ENCODE results near the gene OR12D3.

The OR12D3 gene, protein sequence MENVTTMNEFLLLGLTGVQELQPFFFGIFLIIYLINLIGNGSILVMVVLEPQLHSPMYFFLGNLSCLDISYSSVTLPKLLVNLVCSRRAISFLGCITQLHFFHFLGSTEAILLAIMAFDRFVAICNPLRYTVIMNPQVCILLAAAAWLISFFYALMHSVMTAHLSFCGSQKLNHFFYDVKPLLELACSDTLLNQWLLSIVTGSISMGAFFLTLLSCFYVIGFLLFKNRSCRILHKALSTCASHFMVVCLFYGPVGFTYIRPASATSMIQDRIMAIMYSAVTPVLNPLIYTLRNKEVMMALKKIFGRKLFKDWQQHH

DNA sequence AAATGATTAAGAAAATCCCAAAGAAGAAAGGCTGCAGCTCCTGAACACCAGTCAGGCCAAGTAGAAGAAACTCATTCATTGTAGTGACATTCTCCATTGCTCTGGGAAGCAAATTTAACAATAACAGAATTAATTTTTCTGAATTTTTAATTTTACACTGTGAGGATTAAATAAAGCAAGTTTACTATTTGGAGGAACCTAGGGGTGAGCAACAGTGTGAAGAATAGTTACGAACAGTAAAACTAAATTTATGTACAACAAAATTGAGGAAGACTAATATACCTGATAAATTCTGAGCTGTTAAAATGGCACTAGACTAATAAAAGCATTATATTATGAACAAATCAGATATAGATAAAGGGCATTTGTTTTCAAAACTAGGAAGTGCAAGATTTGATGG lies at the start of gene OR12D3:
OR12D3 (minus strand) TSS at position 101 of the 400 bp plus-strand sequence; CDS start at position 97, 4 bp downstream.
- H3K4me1 ChIP-seq (ENCODE audit: control insufficient read depth in 2 of 2, insufficient read depth in 2 of 2, low read length in 2 of 2): no peaks in the 10 kb centered on the region
- no peaks in the 10 kb centered on the region for H3K27me3 ChIP-seq (ENCODE audit: control insufficient read depth in 2 of 2, insufficient read depth in 2 of 2, low read length in 2 of 2)
- H3K9ac ChIP-seq (ENCODE audit: low read depth in 1 of 2, low read length in 2 of 2): no peak within 1 kb of the TSS
- no peaks in the 10 kb centered on the region for H3K36me3 ChIP-seq (ENCODE audit: control insufficient read depth in 2 of 2, insufficient read depth in 2 of 2, low read length in 2 of 2)
- H3K4me3 ChIP-seq (ENCODE audit: low read length in 2 of 2): no peak within 1 kb of the TSS
- no peak within 1 kb of the TSS for H3K27ac ChIP-seq (ENCODE audit: low read depth in 2 of 2, low read length in 2 of 2)
- no peaks in the 10 kb centered on the region for H3K9me3 ChIP-seq (ENCODE audit: control insufficient read depth in 2 of 2, low read length in 2 of 2)

DNA sequence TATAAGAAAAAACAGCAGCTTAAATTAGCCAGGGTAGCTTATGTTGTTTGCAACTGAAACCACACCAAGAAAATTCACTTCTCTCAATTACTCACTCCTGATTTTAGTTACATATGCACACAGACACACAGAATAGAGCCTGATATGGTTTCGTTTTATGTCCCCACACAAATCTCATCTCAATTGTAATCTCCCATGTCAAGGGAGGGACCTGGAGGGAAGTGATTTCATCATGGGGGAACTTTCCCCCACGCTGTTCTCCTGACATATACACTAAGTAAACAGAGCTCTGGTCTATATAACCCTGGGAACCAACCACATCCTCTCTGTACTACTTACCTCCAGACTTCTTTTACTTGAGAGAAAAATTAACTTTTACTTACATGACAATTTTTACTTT lies 49.5 kb upstream of the OR12D3 start:
- Histone ChIP-seq H3K4me3 (ENCODE audit: low read length in 2 of 2) (no peak overlapping the region), H3K27ac (ENCODE audit: low read depth in 2 of 2, low read length in 2 of 2) (no peak overlapping the region), H3K4me1 (ENCODE audit: control insufficient read depth in 2 of 2, insufficient read depth in 2 of 2, low read length in 2 of 2) (no peaks in the 10 kb centered on the region), H3K36me3 (ENCODE audit: control insufficient read depth in 2 of 2, insufficient read depth in 2 of 2, low read length in 2 of 2) (no peaks in the 10 kb centered on the region), H3K27me3 (ENCODE audit: control insufficient read depth in 2 of 2, insufficient read depth in 2 of 2, low read length in 2 of 2) (no peaks in the 10 kb centered on the region), H3K9me3 (ENCODE audit: control insufficient read depth in 2 of 2, low read length in 2 of 2) (no peaks in the 10 kb centered on the region), H3K9ac (ENCODE audit: low read depth in 1 of 2, low read length in 2 of 2) (no peak overlapping the region)

DNA sequence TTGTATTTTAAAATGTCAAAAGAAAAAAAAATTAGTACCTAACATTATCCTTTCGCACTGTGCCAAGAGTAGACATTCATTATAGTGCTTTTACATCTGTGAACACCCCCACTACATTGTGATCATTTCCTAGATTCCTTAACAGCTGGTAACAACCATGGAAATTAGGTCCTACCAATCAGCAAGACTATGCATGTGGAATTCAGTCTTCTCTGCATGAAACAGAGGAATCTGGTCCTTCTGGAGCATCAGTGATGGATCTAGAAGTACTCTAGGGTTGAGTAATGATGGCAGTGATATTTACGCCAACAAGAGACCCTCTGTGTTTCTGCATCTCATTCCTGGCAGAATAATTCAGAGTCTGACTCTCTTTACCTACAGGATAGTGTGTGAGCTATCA lies 49.1 kb upstream of the OR12D3 start:
- Histone ChIP-seq H3K4me3 (ENCODE audit: low read length in 2 of 2) (no peak overlapping the region), H3K4me1 (ENCODE audit: control insufficient read depth in 2 of 2, insufficient read depth in 2 of 2, low read length in 2 of 2) (no peaks in the 10 kb centered on the region), H3K9me3 (ENCODE audit: control insufficient read depth in 2 of 2, low read length in 2 of 2) (no peaks in the 10 kb centered on the region), H3K27ac (ENCODE audit: low read depth in 2 of 2, low read length in 2 of 2) (no peak overlapping the region), H3K27me3 (ENCODE audit: control insufficient read depth in 2 of 2, insufficient read depth in 2 of 2, low read length in 2 of 2) (no peaks in the 10 kb centered on the region), H3K36me3 (ENCODE audit: control insufficient read depth in 2 of 2, insufficient read depth in 2 of 2, low read length in 2 of 2) (no peaks in the 10 kb centered on the region), H3K9ac (ENCODE audit: low read depth in 1 of 2, low read length in 2 of 2) (no peak overlapping the region)

DNA sequence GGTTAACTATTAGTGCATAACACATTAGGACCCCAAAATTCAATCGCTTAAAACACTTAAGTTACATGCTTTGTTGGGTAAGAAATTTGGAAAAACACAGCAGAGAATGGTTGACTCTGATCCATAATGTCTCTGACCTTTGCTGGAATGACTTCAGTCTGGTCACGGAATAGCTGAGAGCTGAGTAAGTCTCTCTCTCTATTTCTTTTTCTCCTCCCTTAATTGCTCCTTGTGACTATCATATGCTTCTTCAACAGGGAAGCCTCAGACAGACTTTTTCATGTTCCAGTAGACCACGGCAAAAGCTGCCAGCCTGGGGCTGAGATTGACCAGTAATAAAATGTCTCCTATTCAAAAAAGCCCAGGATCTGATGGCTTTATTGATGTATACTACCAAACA lies 44.4 kb upstream of the OR12D3 start:
- H3K4me3 ChIP-seq (ENCODE audit: low read length in 2 of 2): no peak overlapping the region
- H3K9me3 ChIP-seq (ENCODE audit: control insufficient read depth in 2 of 2, low read length in 2 of 2): no peaks in the 10 kb centered on the region
- H3K9ac ChIP-seq (ENCODE audit: low read depth in 1 of 2, low read length in 2 of 2): no peak overlapping the region
- no peaks in the 10 kb centered on the region for H3K36me3 ChIP-seq (ENCODE audit: control insufficient read depth in 2 of 2, insufficient read depth in 2 of 2, low read length in 2 of 2)
- H3K27ac ChIP-seq (ENCODE audit: low read depth in 2 of 2, low read length in 2 of 2): no peak overlapping the region
- no peaks in the 10 kb centered on the region for H3K27me3 ChIP-seq (ENCODE audit: control insufficient read depth in 2 of 2, insufficient read depth in 2 of 2, low read length in 2 of 2)
- no peaks in the 10 kb centered on the region for H3K4me1 ChIP-seq (ENCODE audit: control insufficient read depth in 2 of 2, insufficient read depth in 2 of 2, low read length in 2 of 2)

DNA sequence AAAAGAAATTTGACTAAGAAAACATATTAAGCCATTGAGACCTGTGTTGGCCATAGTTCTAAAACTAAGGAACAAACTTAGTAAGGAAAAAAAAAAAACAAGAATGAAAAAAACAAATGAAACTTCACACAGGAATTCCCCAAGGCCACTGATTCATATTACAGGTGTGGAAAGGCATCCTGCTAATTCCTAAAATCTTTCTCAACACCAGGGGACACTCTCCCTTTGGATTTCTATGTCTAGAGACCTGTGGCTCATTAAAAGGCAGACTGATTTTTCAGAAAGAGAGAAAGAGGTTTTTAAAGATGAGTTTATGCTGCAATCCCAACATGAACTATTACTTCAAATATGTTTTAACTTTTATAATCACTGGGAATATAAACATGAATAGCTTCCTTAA lies 39.5 kb upstream of the OR12D3 start, which contains the start of gene OR12D1:
OR12D1 (plus strand) TSS at position 341 of the 400 bp plus-strand sequence.
- H3K4me3 ChIP-seq (ENCODE audit: low read length in 2 of 2): no peak within 1 kb of the TSS
- H3K27me3 ChIP-seq (ENCODE audit: control insufficient read depth in 2 of 2, insufficient read depth in 2 of 2, low read length in 2 of 2): no peaks in the 10 kb centered on the region
- no peak within 1 kb of the TSS for H3K27ac ChIP-seq (ENCODE audit: low read depth in 2 of 2, low read length in 2 of 2)
- no peak within 1 kb of the TSS for H3K9ac ChIP-seq (ENCODE audit: low read depth in 1 of 2, low read length in 2 of 2)
- H3K9me3 ChIP-seq (ENCODE audit: control insufficient read depth in 2 of 2, low read length in 2 of 2): no peaks in the 10 kb centered on the region
- no peaks in the 10 kb centered on the region for H3K36me3 ChIP-seq (ENCODE audit: control insufficient read depth in 2 of 2, insufficient read depth in 2 of 2, low read length in 2 of 2)
- no peaks in the 10 kb centered on the region for H3K4me1 ChIP-seq (ENCODE audit: control insufficient read depth in 2 of 2, insufficient read depth in 2 of 2, low read length in 2 of 2)

DNA sequence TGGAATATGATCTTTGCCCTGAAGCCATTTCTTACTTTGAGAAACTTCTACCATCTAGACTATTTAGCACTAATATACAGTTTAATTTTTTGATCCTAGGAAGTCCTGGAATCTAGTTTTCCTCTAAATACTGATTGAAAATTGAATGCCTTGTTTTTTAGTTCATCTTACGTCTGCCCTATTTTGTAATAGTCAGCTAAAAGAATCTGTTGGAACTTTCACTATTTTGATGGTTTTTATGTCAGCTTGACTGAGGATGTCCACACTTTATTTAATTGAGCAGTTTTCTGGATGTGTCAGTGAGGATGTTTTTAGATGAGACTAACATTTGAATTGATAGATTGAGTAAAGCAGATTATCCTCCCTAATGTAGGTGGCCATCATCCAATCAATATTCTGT lies 28.7 kb upstream of the OR12D3 start:
- H3K27me3 ChIP-seq (ENCODE audit: control insufficient read depth in 2 of 2, insufficient read depth in 2 of 2, low read length in 2 of 2): no peaks in the 10 kb centered on the region
- H3K4me3 ChIP-seq (ENCODE audit: low read length in 2 of 2): no peak overlapping the region
- H3K4me1 ChIP-seq (ENCODE audit: control insufficient read depth in 2 of 2, insufficient read depth in 2 of 2, low read length in 2 of 2): no peaks in the 10 kb centered on the region
- no peak overlapping the region for H3K9ac ChIP-seq (ENCODE audit: low read depth in 1 of 2, low read length in 2 of 2)
- no peaks in the 10 kb centered on the region for H3K9me3 ChIP-seq (ENCODE audit: control insufficient read depth in 2 of 2, low read length in 2 of 2)
- no peaks in the 10 kb centered on the region for H3K36me3 ChIP-seq (ENCODE audit: control insufficient read depth in 2 of 2, insufficient read depth in 2 of 2, low read length in 2 of 2)
- H3K27ac ChIP-seq (ENCODE audit: low read depth in 2 of 2, low read length in 2 of 2): no peak overlapping the region

DNA sequence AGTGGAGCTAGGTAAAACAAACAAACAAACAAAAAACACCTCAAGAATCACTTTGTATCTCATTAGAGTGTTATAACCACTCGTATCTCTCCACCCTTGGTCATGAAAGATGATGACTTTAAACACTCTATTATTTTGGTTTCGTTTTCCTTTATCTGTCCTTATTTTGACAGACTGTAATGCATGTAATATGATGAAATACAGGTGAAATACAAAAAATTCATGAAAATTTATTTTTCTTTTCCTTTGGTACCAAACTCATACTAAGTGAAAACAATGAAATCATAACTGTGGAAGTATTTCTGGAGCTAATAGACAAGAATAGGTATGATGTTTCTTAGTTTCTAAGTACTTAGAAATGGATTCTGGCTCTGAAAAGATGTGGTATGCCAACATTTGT lies 24.4 kb upstream of the OR12D3 start:
- H3K27ac ChIP-seq (ENCODE audit: low read depth in 2 of 2, low read length in 2 of 2): no peak overlapping the region
- no peaks in the 10 kb centered on the region for H3K9me3 ChIP-seq (ENCODE audit: control insufficient read depth in 2 of 2, low read length in 2 of 2)
- no peak overlapping the region for H3K9ac ChIP-seq (ENCODE audit: low read depth in 1 of 2, low read length in 2 of 2)
- no peaks in the 10 kb centered on the region for H3K36me3 ChIP-seq (ENCODE audit: control insufficient read depth in 2 of 2, insufficient read depth in 2 of 2, low read length in 2 of 2)
- no peaks in the 10 kb centered on the region for H3K27me3 ChIP-seq (ENCODE audit: control insufficient read depth in 2 of 2, insufficient read depth in 2 of 2, low read length in 2 of 2)
- H3K4me3 ChIP-seq (ENCODE audit: low read length in 2 of 2): no peak overlapping the region
- H3K4me1 ChIP-seq (ENCODE audit: control insufficient read depth in 2 of 2, insufficient read depth in 2 of 2, low read length in 2 of 2): no peaks in the 10 kb centered on the region

DNA sequence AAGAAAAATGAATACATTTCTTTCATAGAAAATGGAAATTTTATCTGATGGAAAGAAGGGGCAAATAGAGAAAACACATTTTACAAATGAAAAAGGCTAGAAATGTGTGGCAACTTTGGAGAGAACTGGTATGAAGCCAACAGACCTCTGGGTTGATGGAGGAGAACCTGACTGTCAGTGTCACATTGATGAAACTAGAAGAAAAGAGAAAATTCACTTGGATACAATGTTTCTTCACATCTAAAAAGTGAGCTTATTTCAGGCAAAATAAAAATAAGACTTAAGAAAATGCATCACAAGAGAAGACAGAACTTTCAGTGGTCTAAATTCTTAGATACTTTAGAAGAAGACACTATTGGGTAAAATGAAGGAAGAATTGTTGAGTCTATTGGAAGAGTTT lies 20.2 kb upstream of the OR12D3 start, which contains the start of gene OR12D2:
OR12D2 (plus strand) TSS at position 301 of the 400 bp plus-strand sequence. CDS start 1,069 bp downstream, outside the sequence.
- no peaks in the 10 kb centered on the region for H3K9me3 ChIP-seq (ENCODE audit: control insufficient read depth in 2 of 2, low read length in 2 of 2)
- no peaks in the 10 kb centered on the region for H3K36me3 ChIP-seq (ENCODE audit: control insufficient read depth in 2 of 2, insufficient read depth in 2 of 2, low read length in 2 of 2)
- no peak within 1 kb of the TSS for H3K4me3 ChIP-seq (ENCODE audit: low read length in 2 of 2)
- no peaks in the 10 kb centered on the region for H3K27me3 ChIP-seq (ENCODE audit: control insufficient read depth in 2 of 2, insufficient read depth in 2 of 2, low read length in 2 of 2)
- H3K9ac ChIP-seq (ENCODE audit: low read depth in 1 of 2, low read length in 2 of 2): no peak within 1 kb of the TSS
- no peaks in the 10 kb centered on the region for H3K4me1 ChIP-seq (ENCODE audit: control insufficient read depth in 2 of 2, insufficient read depth in 2 of 2, low read length in 2 of 2)
- H3K27ac ChIP-seq (ENCODE audit: low read depth in 2 of 2, low read length in 2 of 2): no peak within 1 kb of the TSS

DNA sequence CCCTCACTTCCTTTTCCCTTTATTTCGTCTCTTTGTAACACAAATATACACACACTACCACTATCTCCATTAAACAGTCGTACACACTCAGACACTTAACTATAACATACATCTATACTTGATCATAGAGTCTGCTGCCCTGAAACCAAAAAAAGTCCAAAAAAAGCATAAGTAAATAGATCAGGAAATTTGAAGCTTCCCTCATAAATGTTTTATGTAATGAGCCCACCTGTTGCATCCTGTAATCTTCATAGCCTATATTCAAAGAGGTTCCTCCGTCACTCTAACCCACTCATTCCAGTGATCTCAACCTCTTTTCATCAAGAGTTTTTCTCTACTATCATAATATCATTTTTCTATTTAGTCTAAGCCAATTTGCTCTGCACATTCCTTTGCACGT lies 13.4 kb upstream of the OR12D3 start:
- no peak overlapping the region for H3K27ac ChIP-seq (ENCODE audit: low read depth in 2 of 2, low read length in 2 of 2)
- no peaks in the 10 kb centered on the region for H3K36me3 ChIP-seq (ENCODE audit: control insufficient read depth in 2 of 2, insufficient read depth in 2 of 2, low read length in 2 of 2)
- H3K27me3 ChIP-seq (ENCODE audit: control insufficient read depth in 2 of 2, insufficient read depth in 2 of 2, low read length in 2 of 2): no peaks in the 10 kb centered on the region

DNA sequence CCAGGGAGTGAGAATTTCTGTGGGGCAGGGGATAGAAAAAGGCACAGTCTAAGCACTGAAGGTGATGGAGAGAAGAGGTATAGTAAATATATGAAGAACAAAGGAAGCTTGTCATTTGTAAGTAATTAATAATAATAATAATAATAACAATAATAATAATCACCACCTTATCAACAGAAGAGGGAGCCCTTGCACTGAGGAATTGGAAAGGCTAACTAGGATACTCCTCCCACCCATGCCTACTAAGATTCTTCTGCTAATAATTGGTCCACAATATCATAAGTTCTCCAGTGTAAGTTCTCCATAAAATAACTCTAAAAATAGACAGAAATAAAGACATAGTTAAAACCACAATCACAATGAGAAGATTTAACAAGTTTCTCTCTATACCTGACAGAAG lies 912 bp upstream of the OR12D3 start:
- Histone ChIP-seq H3K36me3 (ENCODE audit: control insufficient read depth in 2 of 2, insufficient read depth in 2 of 2, low read length in 2 of 2) (no peaks in the 10 kb centered on the region), H3K9ac (ENCODE audit: low read depth in 1 of 2, low read length in 2 of 2) (no peak overlapping the region), H3K27ac (ENCODE audit: low read depth in 2 of 2, low read length in 2 of 2) (no peak overlapping the region), H3K4me1 (ENCODE audit: control insufficient read depth in 2 of 2, insufficient read depth in 2 of 2, low read length in 2 of 2) (no peaks in the 10 kb centered on the region), H3K4me3 (ENCODE audit: low read length in 2 of 2) (no peak overlapping the region), H3K27me3 (ENCODE audit: control insufficient read depth in 2 of 2, insufficient read depth in 2 of 2, low read length in 2 of 2) (no peaks in the 10 kb centered on the region), H3K9me3 (ENCODE audit: control insufficient read depth in 2 of 2, low read length in 2 of 2) (no peaks in the 10 kb centered on the region)

More for the DNA sequence above, 13.4 kb upstream of the OR12D3 start:
- no peak overlapping the region for H3K9ac ChIP-seq (ENCODE audit: low read depth in 1 of 2, low read length in 2 of 2)
- no peak overlapping the region for H3K4me3 ChIP-seq (ENCODE audit: low read length in 2 of 2)
- H3K9me3 ChIP-seq (ENCODE audit: control insufficient read depth in 2 of 2, low read length in 2 of 2): no peaks in the 10 kb centered on the region
- H3K4me1 ChIP-seq (ENCODE audit: control insufficient read depth in 2 of 2, insufficient read depth in 2 of 2, low read length in 2 of 2): no peaks in the 10 kb centered on the region
